Right ventricle myocardium superior (tissue), 1 donor: ENCODE measurements around the gene CCL24. TPM values are rescaled to one million over a fixed set of nuclear protein-coding genes. Genes with fewer than 3 reads are reported as not detected.

ENCODE experiments used
- total RNA-seq: library from RNA; stranded (reverse); fragmentation: NEBNext Ultra II Directional; extraction: Animal tissue kit (Norgen Biotek cat#: 25700); gene quantifications from one replicate; pipeline ENCODE4 v1.2.1, GENCODE V29; 2021
- donor health status: DM: no; HTN: yes; CAD: no; lungs with severe emphysema.

CCL24 gene
- total RNA-seq, 1 donor from 2014 or later, result not detected

Other genes with a start within 250 kb of the CCL24 start
- 15.6 TPM for gene HIP1, start 74.9 kb downstream of the CCL24 start, total RNA-seq
- gene CCL26, start 41.6 kb downstream of the CCL24 start, total RNA-seq, result not detected
- 16.3 TPM for gene RHBDD2, start 65.2 kb upstream of the CCL24 start, total RNA-seq
- gene POR, start 101.3 kb upstream of the CCL24 start, total RNA-seq, result 54.7 TPM
- gene TMEM120A, start 180.8 kb upstream of the CCL24 start, total RNA-seq, result 90.7 TPM
- gene STYXL1, start 234.2 kb upstream of the CCL24 start, total RNA-seq, result 21.4 TPM
- 639 TPM for gene MDH2, start 234.3 kb upstream of the CCL24 start, total RNA-seq